GM18868 (cell line): ENCODE data around the gene GPLD1.
A peak's percentile ranks its signal among the peaks of the same experiment; 100 is the strongest.
"Not testable (repeated sequence)": the region's sequence is repeated elsewhere in the genome, so short reads cannot be mapped to it uniquely, and the experiment has no call there.

ENCODE experiments used
- ATAC-seq: cut with Tn5 transposase; IDR thresholded peaks from one replicate; pipeline ENCODE4 v1.9.1; 2021; ENCODE audit warnings: mild to moderate bottlenecking, moderate library complexity; ENCODE audit not compliant: unreplicated experiment

GPLD1 gene

GRCh38 chr6:24489470-24489869 is at the start of gene GPLD1:
Gene GPLD1 (minus strand): TSS chr6:24489578. CDS start chr6:24489511, 67 bp downstream.
- no peak for ATAC-seq

- no peak for ATAC-seq
These were observed 48.5 kb upstream of the GPLD1 start for GRCh38 chr6:24537771-24538385.

GRCh38 chr6:24537082-24537699 is 47.8 kb upstream of the GPLD1 start:
- ATAC-seq: no peak

GRCh38 chr6:24536466-24536865 is 47.1 kb upstream of the GPLD1 start:
- no peak for ATAC-seq

- ATAC-seq: no peak
These were observed 45.8 kb upstream of the GPLD1 start for GRCh38 chr6:24535210-24535609.

GRCh38 chr6:24534329-24534728 is 45.0 kb upstream of the GPLD1 start:
- ATAC-seq: no peak

- no peak for ATAC-seq
These were observed 40.6 kb upstream of the GPLD1 start for GRCh38 chr6:24529985-24530384.

GRCh38 chr6:24524805-24525204 is 35.4 kb upstream of the GPLD1 start:
- peak; percentile 38 for ATAC-seq

- ATAC-seq: no peak
These were observed 35.0 kb upstream of the GPLD1 start for GRCh38 chr6:24524329-24524728.

- ATAC-seq: peak; percentile 65
These were observed 33.1 kb upstream of the GPLD1 start for GRCh38 chr6:24522228-24523176.

GRCh38 chr6:24520929-24521546 is 31.7 kb upstream of the GPLD1 start:
- peak; percentile 39 for ATAC-seq

GRCh38 chr6:24517659-24518543 is 28.5 kb upstream of the GPLD1 start:
- ATAC-seq: peak; percentile 64

GRCh38 chr6:24513602-24514001 is 24.2 kb upstream of the GPLD1 start:
- peak; percentile 46 for ATAC-seq

- not testable (repeated sequence) for ATAC-seq
These were observed 22.6 kb upstream of the GPLD1 start for GRCh38 chr6:24511976-24512375.

- no peak for ATAC-seq
These were observed 17.6 kb upstream of the GPLD1 start for GRCh38 chr6:24506814-24507520.

GRCh38 chr6:24504649-24505586 is 15.5 kb upstream of the GPLD1 start:
- ATAC-seq: no peak

GRCh38 chr6:24504287-24504648 is 14.9 kb upstream of the GPLD1 start:
- ATAC-seq: no peak

GRCh38 chr6:24501914-24502313 is 12.5 kb upstream of the GPLD1 start:
- no peak for ATAC-seq

- no peak for ATAC-seq
These were observed 12.0 kb upstream of the GPLD1 start for GRCh38 chr6:24501374-24501773.
